Measurements from ENCODE around the gene IER5. TPM values are rescaled to one million over a fixed set of nuclear protein-coding genes. Genes with fewer than 3 reads are reported as not detected.
A peak's percentile ranks its signal among the peaks of the same experiment; 100 is the strongest.

The IER5 gene
- total RNA-seq, 1 experiment from 2014 or later = 18.2 TPM

- TF ChIP-seq, protein P1, sequence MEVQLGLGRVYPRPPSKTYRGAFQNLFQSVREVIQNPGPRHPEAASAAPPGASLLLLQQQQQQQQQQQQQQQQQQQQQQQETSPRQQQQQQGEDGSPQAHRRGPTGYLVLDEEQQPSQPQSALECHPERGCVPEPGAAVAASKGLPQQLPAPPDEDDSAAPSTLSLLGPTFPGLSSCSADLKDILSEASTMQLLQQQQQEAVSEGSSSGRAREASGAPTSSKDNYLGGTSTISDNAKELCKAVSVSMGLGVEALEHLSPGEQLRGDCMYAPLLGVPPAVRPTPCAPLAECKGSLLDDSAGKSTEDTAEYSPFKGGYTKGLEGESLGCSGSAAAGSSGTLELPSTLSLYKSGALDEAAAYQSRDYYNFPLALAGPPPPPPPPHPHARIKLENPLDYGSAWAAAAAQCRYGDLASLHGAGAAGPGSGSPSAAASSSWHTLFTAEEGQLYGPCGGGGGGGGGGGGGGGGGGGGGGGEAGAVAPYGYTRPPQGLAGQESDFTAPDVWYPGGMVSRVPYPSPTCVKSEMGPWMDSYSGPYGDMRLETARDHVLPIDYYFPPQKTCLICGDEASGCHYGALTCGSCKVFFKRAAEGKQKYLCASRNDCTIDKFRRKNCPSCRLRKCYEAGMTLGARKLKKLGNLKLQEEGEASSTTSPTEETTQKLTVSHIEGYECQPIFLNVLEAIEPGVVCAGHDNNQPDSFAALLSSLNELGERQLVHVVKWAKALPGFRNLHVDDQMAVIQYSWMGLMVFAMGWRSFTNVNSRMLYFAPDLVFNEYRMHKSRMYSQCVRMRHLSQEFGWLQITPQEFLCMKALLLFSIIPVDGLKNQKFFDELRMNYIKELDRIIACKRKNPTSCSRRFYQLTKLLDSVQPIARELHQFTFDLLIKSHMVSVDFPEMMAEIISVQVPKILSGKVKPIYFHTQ (CRISPR knock-in tag; IDR thresholded peaks at IDR 0.05) = no peak
- TF ChIP-seq FOXJ3 (CRISPR knock-in tag; IDR thresholded peaks at IDR 0.05; ENCODE audit: borderline replicate concordance) = no peak
- TF ChIP-seq ZNF532 (CRISPR knock-in tag; IDR thresholded peaks at IDR 0.05; ENCODE audit: borderline replicate concordance) = no peak
- TF ChIP-seq ZNF121 (CRISPR knock-in tag; IDR thresholded peaks at IDR 0.05) = 0 out of 2 replicates have a peak, but pooled peaks have one; percentile 28
- no peak for TF ChIP-seq ZNF671 (CRISPR knock-in tag; IDR thresholded peaks at IDR 0.05)
- TF ChIP-seq ZBTB21 (CRISPR knock-in tag; IDR thresholded peaks at IDR 0.05; ENCODE audit: borderline replicate concordance) = no peak
- no peak for TF ChIP-seq ZNF138 (CRISPR knock-in tag; conservative IDR thresholded peaks at IDR 0.05)
- TF ChIP-seq, protein P2, sequence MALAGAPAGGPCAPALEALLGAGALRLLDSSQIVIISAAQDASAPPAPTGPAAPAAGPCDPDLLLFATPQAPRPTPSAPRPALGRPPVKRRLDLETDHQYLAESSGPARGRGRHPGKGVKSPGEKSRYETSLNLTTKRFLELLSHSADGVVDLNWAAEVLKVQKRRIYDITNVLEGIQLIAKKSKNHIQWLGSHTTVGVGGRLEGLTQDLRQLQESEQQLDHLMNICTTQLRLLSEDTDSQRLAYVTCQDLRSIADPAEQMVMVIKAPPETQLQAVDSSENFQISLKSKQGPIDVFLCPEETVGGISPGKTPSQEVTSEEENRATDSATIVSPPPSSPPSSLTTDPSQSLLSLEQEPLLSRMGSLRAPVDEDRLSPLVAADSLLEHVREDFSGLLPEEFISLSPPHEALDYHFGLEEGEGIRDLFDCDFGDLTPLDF (CRISPR knock-in tag; IDR thresholded peaks at IDR 0.05) = peak; percentile 60; the same call in 1 of the 2 replicates
- no peak for TF ChIP-seq EMX1 (CRISPR knock-in tag; IDR thresholded peaks at IDR 0.05)
- TF ChIP-seq, protein P3, sequence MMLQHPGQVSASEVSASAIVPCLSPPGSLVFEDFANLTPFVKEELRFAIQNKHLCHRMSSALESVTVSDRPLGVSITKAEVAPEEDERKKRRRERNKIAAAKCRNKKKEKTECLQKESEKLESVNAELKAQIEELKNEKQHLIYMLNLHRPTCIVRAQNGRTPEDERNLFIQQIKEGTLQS (CRISPR knock-in tag; conservative IDR thresholded peaks at IDR 0.05) = no peak
- TF ChIP-seq ZNF317 (CRISPR knock-in tag; IDR thresholded peaks at IDR 0.05; ENCODE audit: borderline replicate concordance, low read depth) = no peak
- TF ChIP-seq SMAD3 (CRISPR knock-in tag; IDR thresholded peaks at IDR 0.05; ENCODE audit: borderline replicate concordance) = peak; percentile 83
- no peak for TF ChIP-seq NR2C2 (CRISPR knock-in tag; IDR thresholded peaks at IDR 0.05)
- TF ChIP-seq NR3C1 (CRISPR knock-in tag; conservative IDR thresholded peaks at IDR 0.05; ENCODE audit: low read depth) = no peak
- peak; percentile 95; the same call in 1 of the 2 replicates for TF ChIP-seq MYBL2 (CRISPR knock-in tag; IDR thresholded peaks at IDR 0.05)
- TF ChIP-seq FOXP1 (CRISPR knock-in tag; IDR thresholded peaks at IDR 0.05; ENCODE audit: borderline replicate concordance) = no peak; the same call in 1 of the 2 replicates
These were observed at the start of gene IER5 (continued) for GRCh38 chr1:181088079-181089016.
